GM19025 (cell line): ENCODE results near the gene ZAP70.

Source experiments
- ATAC-seq: cut with Tn5 transposase; IDR thresholded peaks from one replicate; pipeline ENCODE4 v1.9.1; 2021; ENCODE audit warnings: mild to moderate bottlenecking, low read depth, moderate library complexity; ENCODE audit not compliant: unreplicated experiment

The ZAP70 gene

DNA sequence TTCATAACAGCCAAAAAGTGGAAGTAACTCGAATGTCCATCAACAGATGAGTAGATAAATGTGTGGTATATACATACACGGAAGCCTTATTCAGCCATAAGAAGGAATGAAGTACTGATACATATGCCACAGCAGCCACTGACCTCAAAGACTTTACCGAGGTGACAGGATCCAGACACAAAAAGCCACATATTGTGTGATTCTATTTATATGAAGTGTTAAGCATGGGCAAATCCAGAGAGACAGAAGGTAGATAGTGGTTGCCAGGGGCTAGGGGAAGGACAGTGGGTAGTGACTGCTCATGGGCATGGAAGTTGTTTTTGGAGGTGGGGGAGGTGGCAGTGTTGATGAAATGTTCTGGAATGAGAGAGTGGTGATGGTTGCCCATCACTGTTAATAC, 33.9 kb downstream of the ZAP70 start:
- ATAC-seq: no peak

DNA sequence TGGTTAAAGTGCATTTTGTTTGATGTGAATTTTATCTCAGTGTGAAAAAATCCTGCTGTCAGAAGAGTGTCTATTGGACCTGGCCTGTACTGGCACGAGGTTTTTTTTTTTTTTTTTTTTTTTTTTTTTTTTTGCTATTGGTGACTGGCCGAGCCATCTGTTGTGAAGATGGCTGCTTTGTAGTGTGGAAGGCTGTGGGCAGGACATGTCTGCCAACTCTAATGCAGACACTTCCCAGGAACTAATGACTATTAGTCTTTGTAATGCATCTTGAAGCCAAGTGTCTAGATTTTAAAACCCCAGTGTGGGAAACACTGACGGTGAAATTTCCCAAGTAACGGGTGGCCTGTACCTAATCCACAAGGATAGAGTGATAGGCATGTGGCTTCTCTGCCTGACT, 34.3 kb downstream of the ZAP70 start:
- no peak for ATAC-seq

DNA sequence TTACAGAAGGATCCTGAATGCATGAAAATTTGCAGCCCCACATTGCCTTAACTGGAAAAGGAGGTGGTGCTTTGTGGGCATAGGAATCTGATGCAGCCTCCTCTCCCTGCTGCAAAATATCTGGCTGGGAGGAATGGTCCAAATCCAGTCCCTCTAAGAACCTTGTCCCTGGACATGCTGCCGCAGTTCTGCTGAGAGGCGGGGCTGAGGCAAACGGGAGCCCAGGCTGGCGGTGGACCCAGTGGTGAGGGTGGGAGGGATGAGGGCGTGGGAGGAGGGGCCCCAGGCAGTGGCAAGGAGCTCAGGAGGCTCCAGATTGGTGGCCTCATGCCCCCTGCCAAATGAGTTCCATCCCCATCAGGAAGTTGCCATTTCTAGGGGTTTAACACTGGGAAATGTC, 36.2 kb downstream of the ZAP70 start:
- no peak for ATAC-seq

DNA sequence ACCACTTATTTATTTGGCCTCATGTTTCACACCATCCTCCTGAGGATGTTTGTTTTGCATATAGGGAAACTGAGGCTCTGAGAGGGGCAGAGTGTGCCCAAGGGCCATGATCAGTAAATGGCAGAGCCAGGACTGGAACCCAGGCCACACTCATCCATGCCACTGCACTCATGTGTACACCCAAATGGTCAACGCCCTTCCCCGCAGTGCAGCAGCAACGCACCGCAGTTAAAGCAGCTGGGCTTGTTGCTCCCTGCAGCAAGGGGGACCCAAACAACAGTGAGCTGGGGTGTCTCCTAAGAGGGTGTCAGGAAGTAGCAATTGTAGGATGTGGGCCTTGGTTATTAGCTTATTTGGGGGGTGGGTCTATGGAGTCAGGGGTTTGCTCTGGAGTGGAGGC, 36.6 kb downstream of the ZAP70 start:
- ATAC-seq: no peak

DNA sequence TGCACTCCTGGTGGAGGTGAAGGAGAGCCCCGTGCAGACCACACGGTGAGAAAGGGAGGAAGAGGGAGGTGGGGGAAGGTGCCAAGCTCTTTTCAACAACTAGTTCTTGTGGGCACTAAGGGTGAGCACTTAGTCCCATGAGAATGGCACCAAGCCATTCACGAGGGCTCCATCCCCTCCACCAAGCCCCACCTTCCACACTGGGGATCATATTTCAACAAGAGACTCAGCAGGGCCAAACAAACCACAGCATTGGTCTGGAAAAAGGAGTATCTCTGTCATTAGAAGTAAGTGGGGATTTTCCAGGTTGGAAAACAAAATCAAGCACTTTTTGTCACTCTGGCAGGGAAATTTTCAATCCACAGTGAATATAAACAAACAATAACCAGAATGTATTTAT, 38.4 kb downstream of the ZAP70 start:
- no peak for ATAC-seq

DNA sequence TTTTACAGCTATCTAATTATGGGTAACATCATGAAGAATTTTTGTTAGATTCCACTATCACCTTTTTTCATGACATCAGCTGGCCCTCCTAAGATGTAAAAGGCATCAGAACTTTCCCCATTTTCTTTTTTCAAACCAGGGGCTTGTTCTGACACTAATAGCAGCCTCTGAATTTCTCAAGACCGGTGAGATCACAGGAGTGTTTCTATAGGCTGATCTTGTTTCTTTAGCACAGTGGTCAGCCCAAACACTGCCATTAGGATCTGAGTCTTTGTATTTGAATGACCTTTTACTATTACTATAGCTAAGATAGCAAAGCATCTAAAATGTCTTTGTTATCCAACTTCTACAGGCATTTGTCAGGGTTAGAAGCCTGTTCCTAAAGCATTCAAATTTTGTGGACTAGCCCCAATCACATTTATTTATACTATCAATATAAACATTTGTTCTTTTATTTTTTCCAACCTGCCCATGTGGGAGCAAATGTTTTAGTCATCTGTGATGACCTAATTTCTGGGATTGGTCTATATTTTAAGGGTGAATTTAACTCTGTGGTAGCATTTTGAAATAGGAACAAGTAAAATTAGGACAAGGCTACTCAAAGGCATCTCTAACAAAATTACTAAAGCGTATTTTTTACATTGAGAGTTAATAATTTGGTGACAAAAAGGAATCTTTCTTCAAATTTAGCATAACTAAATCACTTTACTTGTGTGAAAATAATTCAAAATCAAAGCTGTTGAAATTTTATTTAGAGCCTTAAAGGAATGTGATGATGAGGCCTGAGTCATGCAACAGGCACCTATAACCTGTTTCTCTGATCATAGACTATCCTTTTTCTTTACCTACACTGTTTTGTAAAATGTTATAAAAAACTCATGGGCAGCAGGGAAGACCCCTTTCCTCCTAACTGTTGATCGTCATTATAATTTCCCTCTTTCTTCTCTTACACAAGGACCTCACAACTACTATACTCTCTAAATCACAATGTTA, 39.3 kb downstream of the ZAP70 start:
- ATAC-seq: no peak

DNA sequence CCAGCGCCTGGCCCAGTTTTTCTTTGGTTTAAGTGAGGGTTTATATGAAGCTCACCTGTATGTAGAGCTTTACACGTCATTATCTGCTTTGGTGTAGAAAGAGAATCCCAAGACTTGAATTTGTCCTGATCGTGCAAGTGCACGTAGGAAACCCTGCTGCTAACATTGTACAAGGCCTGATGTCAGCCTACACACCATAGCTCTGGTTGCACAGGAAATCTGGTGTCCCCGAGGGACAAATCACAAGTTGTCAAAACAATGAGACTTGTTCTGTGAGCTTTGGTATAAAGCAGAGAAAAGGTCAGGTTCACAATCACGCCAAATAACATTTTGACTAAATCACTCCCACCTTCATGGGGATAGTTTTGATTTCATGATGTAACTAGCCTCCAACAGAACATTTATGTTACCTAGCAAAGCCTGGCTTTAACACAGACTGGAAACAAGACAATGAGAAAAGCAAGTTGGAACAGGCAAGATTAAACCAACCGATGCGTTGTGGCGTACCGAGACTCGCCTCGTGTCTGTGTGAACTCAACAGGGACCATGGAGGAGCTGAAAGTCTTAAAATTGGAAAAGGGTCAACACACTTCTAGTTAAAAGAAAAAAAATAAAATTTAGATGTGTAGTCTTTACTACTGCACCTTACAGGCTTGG, 41.4 kb downstream of the ZAP70 start:
- ATAC-seq: no peak

DNA sequence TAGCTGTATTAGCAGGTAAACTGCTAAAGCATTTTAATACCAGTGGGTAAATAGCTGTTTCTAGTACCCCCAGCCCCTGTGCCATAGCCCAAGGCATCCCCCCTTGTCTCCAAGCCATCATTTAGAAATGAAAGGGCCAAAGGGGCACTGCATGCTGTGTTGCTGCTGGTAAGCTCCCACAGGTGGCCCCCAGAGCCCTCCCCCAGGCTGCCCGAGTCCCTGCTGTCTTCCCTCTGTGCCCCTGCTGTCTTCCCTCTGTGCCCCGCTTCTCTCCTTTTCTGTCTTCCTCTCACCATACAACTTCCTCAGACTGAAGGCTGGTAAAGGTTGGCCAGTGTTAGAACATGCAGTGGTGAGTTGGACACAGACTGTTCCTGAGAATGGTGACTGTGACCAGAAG, 42.1 kb downstream of the ZAP70 start:
- no peak for ATAC-seq

DNA sequence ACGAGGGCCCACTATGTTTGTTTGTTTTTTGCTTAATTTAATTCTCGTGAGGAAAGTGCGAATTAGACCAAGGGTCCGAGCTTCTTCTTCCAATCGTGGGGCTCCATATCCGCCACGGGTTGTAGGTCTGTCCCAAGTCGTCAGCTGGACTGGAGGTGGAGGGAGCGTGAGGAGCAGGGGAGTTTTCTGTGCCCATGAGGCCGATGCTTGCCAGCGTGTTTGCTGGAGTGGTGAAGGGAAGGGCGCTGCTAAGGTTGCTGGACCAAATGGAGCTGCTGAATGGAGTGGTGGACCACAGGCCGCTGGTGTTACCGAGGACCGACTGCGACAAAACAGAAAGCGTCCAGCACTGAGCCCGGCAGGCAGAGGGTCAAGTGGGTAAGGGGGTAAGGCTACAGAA, 43.7 kb downstream of the ZAP70 start:
- no peak for ATAC-seq

DNA sequence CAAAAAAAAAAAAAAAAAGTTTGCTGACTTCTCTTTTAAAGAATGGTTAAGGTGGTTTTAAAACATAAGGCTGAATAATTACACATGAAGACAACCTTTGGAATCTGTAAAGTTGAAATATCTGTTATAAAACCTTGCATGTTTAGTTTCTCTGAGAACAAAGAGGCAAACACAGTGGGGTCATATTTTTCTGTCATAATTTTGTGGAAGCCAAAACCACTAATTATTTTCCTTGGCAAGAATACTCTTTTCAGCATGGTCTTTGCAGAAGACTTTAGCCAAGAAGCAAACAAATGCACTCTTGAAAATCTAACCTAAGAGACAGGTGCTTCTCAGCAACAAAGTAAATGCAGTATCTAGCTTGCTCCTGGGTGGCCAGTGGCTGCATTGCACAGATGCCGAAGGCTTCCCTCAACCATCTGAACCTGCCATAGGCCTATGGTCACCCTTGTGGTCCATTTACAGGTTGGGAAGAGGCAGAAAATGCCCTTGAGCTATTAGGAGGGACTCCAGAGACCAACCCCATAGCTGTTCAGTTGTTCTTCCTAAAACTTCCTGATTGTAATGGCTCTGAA, 44.8 kb downstream of the ZAP70 start:
- ATAC-seq: no peak

DNA sequence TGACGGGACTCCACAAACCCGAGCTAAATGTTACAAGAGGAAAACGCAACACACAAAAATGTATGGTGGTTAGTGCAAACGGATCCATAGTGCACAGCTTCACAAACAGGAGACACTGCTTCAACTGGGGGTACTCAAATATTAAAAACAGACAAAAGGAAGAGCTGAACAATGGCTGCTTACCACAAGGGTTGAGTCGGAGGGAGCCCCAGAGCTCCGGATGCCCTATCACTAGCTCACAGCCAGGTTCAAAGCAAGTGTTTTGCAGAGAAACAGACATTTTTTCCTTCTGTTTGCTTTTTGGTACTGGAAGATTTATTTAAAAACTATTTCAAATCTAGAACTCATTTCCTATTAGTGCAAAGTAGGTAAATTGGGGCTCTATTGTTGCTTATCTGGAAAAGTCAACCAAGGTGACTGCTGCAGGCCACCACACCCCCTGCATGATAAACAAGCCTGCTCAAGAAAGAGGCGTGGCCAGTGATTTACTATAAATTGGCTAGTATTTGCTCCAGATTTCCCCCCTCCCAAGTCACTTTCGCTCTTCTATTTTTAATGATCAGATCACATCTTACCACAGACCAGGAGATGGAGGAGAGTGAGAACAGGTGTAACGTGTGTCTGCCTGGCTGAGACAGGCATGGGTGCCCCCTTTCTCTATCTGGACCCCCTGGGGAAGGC, 46.5 kb downstream of the ZAP70 start:
- no peak for ATAC-seq

DNA sequence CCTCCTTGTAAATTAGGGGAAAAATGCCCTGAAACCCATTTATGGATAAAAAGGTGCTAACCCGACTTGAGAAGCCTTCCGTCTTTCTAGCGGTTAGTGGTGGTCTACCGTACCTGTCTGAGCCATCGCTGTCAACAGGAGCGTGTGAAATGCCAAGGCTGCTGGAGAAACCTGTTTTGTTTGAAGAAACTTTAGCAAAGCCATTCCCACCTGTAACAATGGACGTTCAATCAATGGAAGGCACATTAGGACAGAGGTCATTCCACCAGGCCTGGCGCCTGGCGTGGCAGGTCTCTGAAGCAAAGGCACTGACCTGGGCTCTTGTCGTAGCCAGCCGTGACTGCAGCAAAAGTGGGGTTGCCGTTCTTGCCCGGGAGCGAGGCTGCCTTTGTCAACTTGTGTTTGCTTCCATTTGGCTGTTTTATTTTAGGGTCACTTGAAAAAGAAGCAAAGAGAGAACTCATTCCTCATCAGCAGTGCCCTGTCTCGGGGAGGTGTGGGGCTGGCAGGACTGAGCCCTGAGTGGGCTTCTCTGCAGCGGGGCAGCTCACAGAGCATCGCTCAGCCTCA, 47.2 kb downstream of the ZAP70 start:
- no peak for ATAC-seq

DNA sequence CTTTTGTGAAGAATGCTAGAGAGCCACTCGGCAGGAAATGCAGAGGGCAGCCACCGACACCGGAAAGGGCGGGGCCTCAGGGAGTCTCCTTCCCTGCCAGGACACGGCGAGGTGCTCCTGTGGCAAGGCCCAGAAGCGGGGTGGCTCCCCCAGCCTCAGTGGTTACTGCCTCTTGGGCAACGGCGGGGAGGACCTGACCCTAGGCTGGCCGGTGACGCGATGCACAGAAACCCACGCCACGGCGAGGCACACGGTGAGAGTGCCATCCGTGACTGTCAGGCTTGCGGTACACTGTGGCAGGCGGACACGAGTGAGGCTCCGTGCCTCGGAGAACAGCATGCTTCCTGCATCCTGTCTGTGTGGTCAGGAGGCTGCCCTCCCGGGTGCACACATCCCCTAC, 47.8 kb downstream of the ZAP70 start:
- ATAC-seq: no peak

DNA sequence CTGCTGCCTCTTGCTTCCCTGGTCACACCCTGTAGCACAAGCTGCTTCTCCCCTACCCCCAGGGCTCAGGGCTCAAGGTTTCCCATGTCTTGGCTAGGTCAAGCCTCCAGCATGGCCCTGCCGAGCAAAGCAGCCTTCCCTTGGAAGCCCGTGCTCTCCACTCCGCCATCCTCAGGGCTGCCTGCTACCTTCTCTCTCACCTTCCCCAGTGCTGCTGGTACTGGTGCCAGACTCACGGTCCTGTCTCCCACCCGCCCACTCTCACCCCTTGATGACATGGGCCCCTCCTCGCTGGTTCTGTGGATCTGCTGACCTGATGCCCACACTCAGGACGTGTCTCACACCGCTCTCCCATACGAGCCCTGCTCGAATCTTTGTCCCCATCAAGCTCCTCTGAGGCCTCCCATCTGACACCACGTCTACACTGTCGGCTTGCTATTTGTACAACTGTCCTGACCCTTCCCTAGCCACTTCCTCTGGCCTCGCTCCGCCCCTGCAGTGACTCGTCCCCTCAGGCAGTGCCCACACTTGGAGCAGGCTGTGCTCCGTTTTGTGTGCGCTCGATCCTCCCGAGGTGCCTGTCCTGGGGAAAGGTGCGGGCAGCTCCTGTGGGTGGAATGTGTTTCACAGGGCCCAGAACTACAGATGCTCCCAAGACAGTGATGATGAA, 49.9 kb downstream of the ZAP70 start:
- no peak for ATAC-seq

DNA sequence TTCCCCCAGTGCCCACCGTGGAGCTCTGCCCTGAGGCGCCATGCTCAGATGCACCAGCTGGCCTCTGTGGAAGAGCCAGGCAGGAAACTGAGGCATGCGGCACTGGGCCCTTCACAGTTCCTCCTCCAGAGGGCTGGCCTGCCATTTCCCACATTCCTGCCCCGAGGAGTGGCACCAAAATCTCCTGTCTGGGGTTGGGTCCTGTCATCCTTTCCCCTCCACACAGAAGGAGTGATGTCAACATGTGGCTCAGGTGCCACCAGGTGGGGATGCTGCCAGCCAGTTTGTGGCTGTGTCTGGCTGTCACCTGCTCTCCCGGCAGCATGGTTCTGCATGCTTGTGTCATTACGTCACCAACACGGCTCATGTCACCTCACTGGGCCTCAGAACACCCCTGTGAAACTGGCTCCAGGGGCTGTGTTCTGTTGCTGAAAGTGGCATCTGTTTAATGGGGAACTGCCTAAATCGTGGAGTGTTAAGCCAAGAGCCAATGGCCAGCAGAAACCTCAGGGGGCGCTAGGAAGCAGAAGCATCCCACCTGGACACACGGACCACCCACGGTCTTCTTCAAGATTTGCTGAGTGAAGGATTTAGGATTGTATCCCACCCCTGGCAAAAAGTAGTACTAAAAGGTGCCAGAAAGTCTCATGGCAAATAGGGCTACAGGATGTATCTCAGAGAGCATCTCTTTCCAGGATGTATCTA, 51.3 kb downstream of the ZAP70 start:
- ATAC-seq: no peak

DNA sequence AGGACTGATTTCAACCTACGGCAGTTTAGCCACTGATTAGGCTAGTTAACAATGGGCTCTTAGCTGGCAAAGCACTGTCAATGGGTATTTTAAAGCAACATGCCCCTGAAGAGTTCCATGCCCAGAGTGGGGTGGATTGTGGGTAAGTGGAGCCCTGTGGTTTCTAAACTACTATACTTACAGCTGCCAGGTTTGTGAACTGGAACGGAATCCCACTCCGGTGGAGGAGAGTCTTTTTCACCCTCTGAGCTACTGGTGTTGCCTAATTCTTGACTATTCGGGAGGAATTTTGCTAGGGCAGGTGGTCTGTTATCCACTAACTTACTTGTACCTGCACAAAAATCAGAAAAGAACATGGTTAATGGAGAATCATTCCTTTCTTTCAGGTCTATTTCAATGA, 52.6 kb downstream of the ZAP70 start:
- no peak for ATAC-seq

DNA sequence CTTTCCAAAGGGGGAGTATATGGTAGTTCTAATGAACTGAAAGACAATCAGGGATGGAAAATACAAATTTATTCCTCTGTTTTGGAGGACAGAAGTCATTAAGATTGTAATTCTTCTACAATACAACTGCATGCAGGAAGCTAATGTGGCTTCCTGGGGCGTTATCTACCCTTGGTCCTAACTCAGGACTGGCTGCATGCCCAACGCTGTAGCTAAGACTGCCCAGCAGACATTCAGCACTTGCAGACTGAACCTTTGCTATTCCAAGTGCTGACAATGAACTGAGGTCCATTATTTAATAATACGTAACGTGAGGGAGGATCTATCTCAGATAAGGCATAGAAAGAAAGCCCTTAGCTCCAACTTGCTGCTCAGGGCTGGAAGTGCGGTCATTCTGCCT, 53.2 kb downstream of the ZAP70 start:
- ATAC-seq: no peak

DNA sequence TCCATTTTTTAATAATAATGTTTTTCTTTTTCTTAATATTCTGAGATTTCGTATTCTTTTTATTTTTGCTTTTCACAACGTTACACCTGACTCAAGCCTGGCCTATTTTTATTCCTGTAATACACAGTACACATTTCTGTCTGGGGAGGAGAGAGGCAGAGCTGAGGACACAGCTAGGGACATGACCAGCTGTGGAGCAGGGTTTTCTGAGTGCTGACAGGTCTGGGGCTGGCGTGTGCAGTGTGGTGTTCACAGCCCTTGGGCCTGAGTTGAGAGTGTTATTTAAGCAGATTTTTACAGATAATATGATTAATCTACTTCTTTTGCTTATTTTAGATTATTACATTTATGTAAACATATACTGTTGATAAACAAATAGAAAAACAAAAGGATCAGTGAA, 55.9 kb downstream of the ZAP70 start:
- no peak for ATAC-seq

DNA sequence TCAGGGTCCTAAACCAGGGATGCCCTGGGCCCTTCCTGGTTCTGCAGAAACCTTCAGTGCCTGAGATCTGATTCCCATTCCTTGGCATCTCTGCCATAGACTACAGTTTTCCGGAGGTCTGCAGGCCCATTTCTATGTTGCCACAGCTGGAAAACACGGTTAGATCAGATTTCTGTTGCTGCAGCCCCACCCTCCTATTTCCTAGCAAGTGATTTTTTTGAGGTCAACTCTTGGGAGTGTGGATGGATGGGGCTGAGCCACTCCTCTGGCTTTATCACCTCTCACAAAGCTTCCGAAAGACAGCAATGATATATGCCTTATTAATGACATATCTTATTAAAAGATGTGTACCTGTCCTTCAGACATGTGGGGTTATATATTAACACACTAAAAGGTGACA, 56.3 kb downstream of the ZAP70 start:
- ATAC-seq: no peak

DNA sequence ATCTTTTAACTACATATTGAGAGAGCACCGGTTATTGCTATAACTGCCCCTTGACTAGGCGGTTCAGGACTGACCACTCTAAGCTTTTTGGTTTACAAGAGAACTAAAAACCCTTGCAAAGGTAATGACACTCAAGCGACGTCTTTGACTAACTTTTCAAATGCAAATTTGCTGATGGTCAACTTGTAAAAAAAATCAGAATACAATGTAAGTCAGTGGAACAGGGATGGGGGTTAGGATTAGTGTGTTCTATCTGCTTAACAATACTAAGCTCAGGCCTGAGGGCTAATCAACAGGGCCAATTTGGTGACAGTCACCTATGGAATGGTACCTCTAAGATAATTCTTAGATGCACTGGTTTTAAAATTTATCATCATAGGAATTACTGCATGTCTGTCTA, 57.1 kb downstream of the ZAP70 start:
- ATAC-seq: no peak
